H9 (cell line): Measurements from ENCODE around the gene ARHGAP26. TPM values are rescaled to one million over a fixed set of nuclear protein-coding genes. Genes with fewer than 3 reads are reported as not detected.

Source experiments
- DNase-seq: peaks from one replicate; pipeline ENCODE4 v3.0.0-alpha.2; 2017
- H2AFZ ChIP-seq: one replicate; pipeline ENCODE4 v1.6.1; 2013; ENCODE audit warnings: mild to moderate bottlenecking, low read length, control low read depth, moderate library complexity
- H2AK5ac ChIP-seq: 2 replicates; pipeline ENCODE4 v1.6.1; 2013; ENCODE audit warnings: low read length, control low read depth, mixed read lengths; ENCODE audit not compliant: insufficient read length
- H2BK120ac ChIP-seq: one replicate; pipeline ENCODE4 v1.6.1; 2013; ENCODE audit warnings: low read depth, mild to moderate bottlenecking, low read length, control low read depth, inconsistent platforms; ENCODE audit not compliant: poor library complexity, severe bottlenecking
- H2BK12ac ChIP-seq: 2 replicates; pipeline ENCODE4 v1.6.1; 2013; ENCODE audit warnings: low read length, control low read depth, mixed read lengths, low read depth; ENCODE audit not compliant: insufficient read length
- H2BK15ac ChIP-seq: 2 replicates; pipeline ENCODE4 v1.6.1; 2013; ENCODE audit warnings: low read depth, low read length, control low read depth
- H2BK20ac ChIP-seq: one replicate; pipeline ENCODE4 v1.6.1; 2013; ENCODE audit warnings: low read depth, mild to moderate bottlenecking, low read length, control low read depth, inconsistent platforms; ENCODE audit not compliant: poor library complexity, severe bottlenecking
- H2BK5ac ChIP-seq: 2 replicates; pipeline ENCODE4 v1.6.1; 2013; ENCODE audit warnings: low read length, control low read depth, mixed read lengths; ENCODE audit not compliant: insufficient read length
- H3K14ac ChIP-seq: 2 replicates; pipeline ENCODE4 v1.6.1; 2013; ENCODE audit warnings: low read length, control low read depth; ENCODE audit not compliant: insufficient read depth
- H3K18ac ChIP-seq: 2 replicates; pipeline ENCODE4 v1.6.1; 2013; ENCODE audit warnings: low read depth, mild to moderate bottlenecking, mixed read lengths, low read length, control low read depth; ENCODE audit not compliant: insufficient read length
- H3K23ac ChIP-seq: 2 replicates; pipeline ENCODE4 v1.6.1; 2013; ENCODE audit warnings: low read length, control low read depth, mixed read lengths, low read depth; ENCODE audit not compliant: insufficient read length
- H3K23me2 ChIP-seq: 2 replicates; pipeline ENCODE4 v1.6.1; 2013; ENCODE audit warnings: low read depth, mild to moderate bottlenecking, mixed read lengths, low read length, control low read depth; ENCODE audit not compliant: insufficient read length, poor library complexity, severe bottlenecking
- H3K27ac ChIP-seq: 2 replicates; pipeline ENCODE4 v1.5.1; 2013; ENCODE audit warnings: low read length, control low read depth, mixed read lengths, low read depth; ENCODE audit not compliant: insufficient read length
- H3K27me3 ChIP-seq: 2 replicates; pipeline ENCODE4 v1.6.1; 2013; ENCODE audit warnings: low read length, control low read depth, inconsistent platforms; ENCODE audit not compliant: insufficient read depth
- H3K4ac ChIP-seq: 2 replicates; pipeline ENCODE4 v1.6.1; 2013; ENCODE audit warnings: low read depth, mild to moderate bottlenecking, control low read depth, inconsistent platforms, low read length, moderate library complexity
- H3K4me1 ChIP-seq: 2 replicates; pipeline ENCODE4 v1.6.1; 2013; ENCODE audit warnings: low read length, control low read depth, inconsistent platforms; ENCODE audit not compliant: insufficient read depth
- H3K4me2 ChIP-seq: 2 replicates; pipeline ENCODE4 v1.6.1; 2013; ENCODE audit warnings: low read length, control low read depth, mixed read lengths; ENCODE audit not compliant: insufficient read length, insufficient read depth
- H3K56ac ChIP-seq: 2 replicates; pipeline ENCODE4 v1.6.1; 2013; ENCODE audit warnings: low read depth, mild to moderate bottlenecking, mixed read lengths, low read length, control low read depth; ENCODE audit not compliant: insufficient read length
- H3K79me1 ChIP-seq: 2 replicates; pipeline ENCODE4 v1.6.1; 2013; ENCODE audit warnings: low read depth, mild to moderate bottlenecking, moderate library complexity, low read length, control low read depth, inconsistent platforms; ENCODE audit not compliant: insufficient read depth, poor library complexity, severe bottlenecking
- H3K79me2 ChIP-seq: 2 replicates; pipeline ENCODE4 v1.6.1; 2013; ENCODE audit warnings: low read length, control low read depth, inconsistent platforms; ENCODE audit not compliant: insufficient read depth
- H3K9ac ChIP-seq: 2 replicates; pipeline ENCODE4 v1.6.1; 2013; ENCODE audit warnings: low read length, control low read depth, mixed read lengths; ENCODE audit not compliant: insufficient read length; ENCODE audit errors: extremely low read depth
- H3K9me3 ChIP-seq: one replicate; pipeline ENCODE4 v1.6.1; 2013; ENCODE audit warnings: low read depth, low read length, inconsistent platforms; ENCODE audit not compliant: control insufficient read depth
- H3T11ph ChIP-seq: one replicate; pipeline ENCODE4 v1.6.1; 2013; ENCODE audit warnings: mild to moderate bottlenecking, low read length, control low read depth, inconsistent platforms
- H4K20me1 ChIP-seq: one replicate; pipeline ENCODE4 v1.6.1; 2013; ENCODE audit not compliant: control insufficient read depth, insufficient read length, insufficient read depth
- H4K5ac ChIP-seq: 2 replicates; pipeline ENCODE4 v1.6.1; 2013; ENCODE audit warnings: low read depth, mild to moderate bottlenecking, mixed read lengths, low read length, control low read depth; ENCODE audit not compliant: insufficient read length
- H4K8ac ChIP-seq: replicated peaks from 2 replicates; pipeline ENCODE4 v1.6.1; 2013; ENCODE audit warnings: low read length, control low read depth, mixed read lengths, low read depth; ENCODE audit not compliant: insufficient read length
- H4K91ac ChIP-seq: 2 replicates; pipeline ENCODE4 v1.6.1; 2013; ENCODE audit warnings: low read depth, mild to moderate bottlenecking, moderate library complexity, mixed read lengths, low read length, control low read depth; ENCODE audit not compliant: insufficient read length
- H3K27ac Mint-ChIP-seq, 3 experiments: 2 replicates in 2 of 3; 3 replicates in 1 of 3; pipeline ENCODE4 v1.8.0; 2020 to 2021; ENCODE audit warnings: mixed read lengths in 3 of 3, mild to moderate bottlenecking in 1 of 3, moderate library complexity in 1 of 3
- H3K27me3 Mint-ChIP-seq: 2 replicates; pipeline ENCODE4 v1.8.0; 2021; ENCODE audit warnings: low read depth, mild to moderate bottlenecking, moderate library complexity, mixed read lengths
- H3K36me3 Mint-ChIP-seq, 3 experiments: 2 replicates in 2 of 3; 3 replicates in 1 of 3; pipeline ENCODE4 v1.8.0; 2020 to 2021; ENCODE audit warnings: low read depth in 3 of 3, mixed read lengths in 3 of 3; ENCODE audit not compliant: insufficient read depth in 1 of 3
- H3K4me1 Mint-ChIP-seq, 2 experiments: 2 replicates each; pipeline ENCODE4 v1.8.0; 2020; ENCODE audit warnings: mixed read lengths in 2 of 2
- H3K4me3 Mint-ChIP-seq, 2 experiments: 2 replicates in 1 of 2; 3 replicates in 1 of 2; pipeline ENCODE4 v1.8.0; 2020 to 2021; ENCODE audit warnings: mild to moderate bottlenecking in 2 of 2, mixed read lengths in 2 of 2, moderate library complexity in 1 of 2
- H3K9me3 Mint-ChIP-seq, 2 experiments: 2 replicates in 1 of 2; 3 replicates in 1 of 2; pipeline ENCODE4 v1.8.0; 2020; ENCODE audit warnings: mild to moderate bottlenecking in 2 of 2, mixed read lengths in 2 of 2, moderate library complexity in 1 of 2
- CTCF ChIP-seq: fragments of 200-600 bp; sonication (generic); conservative IDR thresholded peaks from 3 replicates; pipeline ENCODE4 v1.8.0; 2021; ENCODE audit warnings: antibody characterized with exemption, mild to moderate bottlenecking
- WGBS: extraction: QIAGEN DNeasy Blood & Tissue Kit; methylation state at CpG from one replicate; pipeline ENCODE4 v1.1.7; 2013; ENCODE audit warnings: missing lambda C conversion rate, low lambda C conversion rate, mixed read lengths; ENCODE audit not compliant: insufficient read length; ENCODE audit errors: extremely low coverage; 5-methylcytosine and 5-hydroxymethylcytosine counted together
- total RNA-seq: library from RNA; stranded (reverse); gene quantifications from 2 replicates; pipeline ENCODE4 v1.2.1, GENCODE V29; 2021

ARHGAP26 gene
- total RNA-seq, 1 experiment from 2014 or later: 13.8 TPM

GRCh38 chr5:143151056-143151700, 381.0 kb downstream of the ARHGAP26 start:
- no peaks in the 10 kb centered on the region for H3K27me3 Mint-ChIP-seq
- WGBS: no CpG with 5 or more reads among the region's 3 CpGs
- Histone ChIP-seq H3K27me3 (no peaks in the 10 kb centered on the region), H3K18ac (no peak overlapping the region), H3T11ph (no peak overlapping the region), H2AK5ac (no peak overlapping the region), H3K27ac (no peak overlapping the region), H3K79me1 (no peaks in the 10 kb centered on the region), H4K8ac (no peak overlapping the region), H2BK12ac (no peak overlapping the region), H4K91ac (no peak overlapping the region), H2BK20ac (no peak overlapping the region), H2BK15ac (no peak overlapping the region), H3K9me3 (no peaks in the 10 kb centered on the region), H2BK5ac (no peak overlapping the region), H4K5ac (no peak overlapping the region), H3K4me2 (no peak overlapping the region), H3K4ac (no peak overlapping the region), H3K9ac (no peak overlapping the region), H4K20me1 (no peaks in the 10 kb centered on the region), H3K56ac (no peak overlapping the region), H3K14ac (no peak overlapping the region), H3K23ac (no peak overlapping the region), H3K4me1 (peaks cover 3% of the 10 kb centered on the region; the same call in 1 of the 2 replicates), H2BK120ac (no peak overlapping the region), H3K79me2 (no peaks in the 10 kb centered on the region), H2AFZ (no peak overlapping the region), H3K23me2 (no peaks in the 10 kb centered on the region)
- H3K36me3 Mint-ChIP-seq: peaks cover 6 to 8% (median 8%) of the 10 kb centered on the region in 3 experiments; a peak in 5 of 7 replicates
- H3K9me3 Mint-ChIP-seq: no peaks in the 10 kb centered on the region
- peaks cover 7 to 9% of the 10 kb centered on the region in 2 experiments for H3K4me1 Mint-ChIP-seq
- DNase-seq: no peak
- H3K27ac Mint-ChIP-seq: no peak overlapping the region
- TF ChIP-seq CTCF: no peak
- no peak overlapping the region for H3K4me3 Mint-ChIP-seq
